Body of pancreas (tissue), 4 donors: ENCODE measurements around the gene ERC1.

Experiments used
- POLR2A ChIP-seq, 3 donors: fragments of 450-650 bp; IDR thresholded peaks; one replicate each; pipeline ENCODE4 v1.6.1; 2016; ENCODE audit warnings: antibody characterized with exemption in 3 of 3, mild to moderate bottlenecking in 2 of 3
- TF ChIP-seq, protein P1 (sequence below), 7 experiments: fragments of 450-650 bp in 4 of 7; fragments of 200-600 bp in 3 of 7; sonication (generic) in 3 of 7; IDR thresholded peaks; one replicate each; pipeline ENCODE4 v1.5.1; 2016 to 2019; ENCODE audit warnings: antibody characterized with exemption in 7 of 7

DNA sequence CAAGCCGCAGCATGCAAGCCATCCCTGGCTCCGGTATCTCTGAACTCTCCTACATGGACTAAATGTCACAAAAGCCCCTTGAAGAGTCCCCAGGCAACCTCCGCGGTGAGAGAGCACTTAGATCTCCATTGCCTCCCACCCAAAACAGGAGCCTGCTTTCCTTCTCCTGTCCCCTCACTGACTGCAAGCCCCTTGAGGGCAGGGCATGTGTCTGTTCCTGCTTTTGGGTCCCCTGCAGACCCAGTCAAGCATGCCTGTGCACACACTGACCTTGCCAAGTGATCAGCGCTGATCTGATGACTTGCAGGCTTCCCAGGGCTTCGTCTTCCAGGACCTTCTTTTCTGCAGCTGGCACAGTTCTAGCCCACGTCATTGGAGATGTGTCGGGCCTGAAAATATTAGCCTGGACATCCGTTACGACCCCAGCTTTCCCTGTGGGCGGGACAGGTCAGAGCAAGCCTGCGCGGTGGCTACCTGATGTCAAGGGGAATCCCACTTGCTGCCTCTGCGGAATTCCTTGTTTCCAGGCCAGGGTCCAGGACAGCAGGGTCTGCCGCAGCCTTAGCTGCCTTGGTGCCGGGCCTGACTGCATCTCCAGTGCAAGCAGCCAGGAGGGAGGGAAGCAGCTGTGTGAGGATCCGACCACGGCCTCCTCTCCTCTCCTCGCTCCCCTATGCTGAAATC is 510.8 kb downstream of the ERC1 start:
- TF ChIP-seq, protein P1, sequence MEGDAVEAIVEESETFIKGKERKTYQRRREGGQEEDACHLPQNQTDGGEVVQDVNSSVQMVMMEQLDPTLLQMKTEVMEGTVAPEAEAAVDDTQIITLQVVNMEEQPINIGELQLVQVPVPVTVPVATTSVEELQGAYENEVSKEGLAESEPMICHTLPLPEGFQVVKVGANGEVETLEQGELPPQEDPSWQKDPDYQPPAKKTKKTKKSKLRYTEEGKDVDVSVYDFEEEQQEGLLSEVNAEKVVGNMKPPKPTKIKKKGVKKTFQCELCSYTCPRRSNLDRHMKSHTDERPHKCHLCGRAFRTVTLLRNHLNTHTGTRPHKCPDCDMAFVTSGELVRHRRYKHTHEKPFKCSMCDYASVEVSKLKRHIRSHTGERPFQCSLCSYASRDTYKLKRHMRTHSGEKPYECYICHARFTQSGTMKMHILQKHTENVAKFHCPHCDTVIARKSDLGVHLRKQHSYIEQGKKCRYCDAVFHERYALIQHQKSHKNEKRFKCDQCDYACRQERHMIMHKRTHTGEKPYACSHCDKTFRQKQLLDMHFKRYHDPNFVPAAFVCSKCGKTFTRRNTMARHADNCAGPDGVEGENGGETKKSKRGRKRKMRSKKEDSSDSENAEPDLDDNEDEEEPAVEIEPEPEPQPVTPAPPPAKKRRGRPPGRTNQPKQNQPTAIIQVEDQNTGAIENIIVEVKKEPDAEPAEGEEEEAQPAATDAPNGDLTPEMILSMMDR (IDR thresholded peaks at IDR 0.05), result no peak
- TF ChIP-seq POLR2A (IDR thresholded peaks at IDR 0.05), result no peak
